Measurements from ENCODE around the gene GSC. TPM values are rescaled to one million over a fixed set of nuclear protein-coding genes. Genes with fewer than 3 reads are reported as not detected.
A peak's percentile ranks its signal among the peaks of the same experiment; 100 is the strongest.

The GSC gene
- total RNA-seq, 1 donor from 2014 or later: not detected

GRCh38 chr14:94771158-94771905, 1.4 kb upstream of the GSC start:
- DNase-seq (ENCODE audit: low spot score, unreplicated experiment): no peak
- no peaks in the 10 kb centered on the region for H3K9me3 Mint-ChIP-seq (ENCODE audit: low read depth)
- H3K27me3 Mint-ChIP-seq: peaks cover 94% of the 10 kb centered on the region
- no peak overlapping the region for H3K27ac Mint-ChIP-seq
- no peaks in the 10 kb centered on the region for H3K36me3 Mint-ChIP-seq (ENCODE audit: insufficient read depth)
- H3K4me1 Mint-ChIP-seq (ENCODE audit: low read depth): peaks cover 9% of the 10 kb centered on the region
- no peak overlapping the region for H3K4me3 Mint-ChIP-seq (ENCODE audit: low read depth)
- no peak for TF ChIP-seq CTCF (IDR thresholded peaks at IDR 0.05; ENCODE audit: unreplicated experiment)

- Mint-ChIP-seq H3K27me3 (peaks cover 94% of the 10 kb centered on the region), H3K36me3 (ENCODE audit: insufficient read depth) (no peaks in the 10 kb centered on the region), H3K4me1 (ENCODE audit: low read depth) (peaks cover 9% of the 10 kb centered on the region), H3K9me3 (ENCODE audit: low read depth) (no peaks in the 10 kb centered on the region), H3K27ac (peak overlapping the region; percentile 49), H3K4me3 (ENCODE audit: low read depth) (peak overlapping the region; percentile 16)
- no peak for DNase-seq (ENCODE audit: low spot score, unreplicated experiment)
- no peak for TF ChIP-seq CTCF (IDR thresholded peaks at IDR 0.05; ENCODE audit: unreplicated experiment)
These were observed 873 bp upstream of the GSC start for GRCh38 chr14:94770815-94771157.

GRCh38 chr14:94770251-94770749, 387 bp upstream of the GSC start:
- peaks cover 94% of the 10 kb centered on the region for H3K27me3 Mint-ChIP-seq
- H3K4me3 Mint-ChIP-seq (ENCODE audit: low read depth): peak overlapping the region; percentile 16

GRCh38 chr14:94768521-94769390, 1.2 kb downstream of the GSC start:
- Mint-ChIP-seq H3K4me1 (ENCODE audit: low read depth) (peaks cover 9% of the 10 kb centered on the region), H3K27ac (peak overlapping the region; percentile 62), H3K9me3 (ENCODE audit: low read depth) (no peaks in the 10 kb centered on the region)

More at GRCh38 chr14:94770251-94770749, 387 bp upstream of the GSC start:
- Mint-ChIP-seq H3K9me3 (ENCODE audit: low read depth) (no peaks in the 10 kb centered on the region), H3K36me3 (ENCODE audit: insufficient read depth) (no peaks in the 10 kb centered on the region), H3K27ac (peak overlapping the region; percentile 49), H3K4me1 (ENCODE audit: low read depth) (peaks cover 9% of the 10 kb centered on the region)
- no peak for DNase-seq (ENCODE audit: low spot score, unreplicated experiment)
- no peak for TF ChIP-seq CTCF (IDR thresholded peaks at IDR 0.05; ENCODE audit: unreplicated experiment)

More at GRCh38 chr14:94768521-94769390, 1.2 kb downstream of the GSC start:
- TF ChIP-seq CTCF (IDR thresholded peaks at IDR 0.05; ENCODE audit: unreplicated experiment): no peak
- no peak for DNase-seq (ENCODE audit: low spot score, unreplicated experiment)
- Mint-ChIP-seq H3K4me3 (ENCODE audit: low read depth) (peak overlapping the region; percentile 63), H3K36me3 (ENCODE audit: insufficient read depth) (no peaks in the 10 kb centered on the region), H3K27me3 (peaks cover 94% of the 10 kb centered on the region)

Data from progenitor cell of endocrine pancreas (in vitro differentiated cells).